HL-60 (cell line): ENCODE measurements around the gene GRID2.

Experiments
- DNase-seq, 2 experiments: peaks; one replicate each; pipeline ENCODE4 v3.0.0-alpha.2; 2010 to 2020; ENCODE audit warnings: low read depth in 1 of 2, low spot score in 1 of 2
- H3K27ac ChIP-seq: fragments of 250-450 bp; sonication (Bioruptor Pico); replicated peaks from 2 replicates; pipeline ENCODE4 v1.5.1; 2020; ENCODE audit warnings: mild to moderate bottlenecking, moderate library complexity
- H3K27me3 ChIP-seq: fragments of 250-450 bp; sonication (Bioruptor Pico); 2 replicates; pipeline ENCODE4 v1.5.1; 2021; ENCODE audit warnings: mild to moderate bottlenecking, moderate library complexity; ENCODE audit not compliant: insufficient read depth, poor library complexity, severe bottlenecking
- H3K4me3 ChIP-seq: replicated peaks from 2 replicates; pipeline ENCODE4 v1.5.1; 2011; ENCODE audit warnings: mild to moderate bottlenecking, control low read depth, low read length; ENCODE audit not compliant: insufficient read depth
- CTCF ChIP-seq: IDR thresholded peaks from one replicate; pipeline ENCODE4 v1.5.1; 2011; ENCODE audit warnings: low read length, control low read depth, inconsistent platforms; ENCODE audit not compliant: insufficient read depth
- GABPA ChIP-seq: IDR thresholded peaks from 2 replicates; pipeline ENCODE4 v1.6.1; 2012; ENCODE audit warnings: low read depth
- POLR2AphosphoS5 ChIP-seq: IDR thresholded peaks from 2 replicates; pipeline ENCODE4 v1.6.1; 2012; ENCODE audit warnings: low read depth
- REST ChIP-seq: IDR thresholded peaks from 2 replicates; pipeline ENCODE4 v1.6.1; 2012; ENCODE audit warnings: low read depth; ENCODE audit not compliant: insufficient replicate concordance
- SPI1 ChIP-seq: IDR thresholded peaks from 2 replicates; pipeline ENCODE4 v1.6.1; 2012; ENCODE audit warnings: low read depth, mild to moderate bottlenecking, borderline replicate concordance

GRID2 gene

GRCh38 chr4:92862509-92862908 is 558.7 kb downstream of the GRID2 start:
- Histone ChIP-seq H3K27me3 (no peaks in the 10 kb centered on the region), H3K4me3 (no peak overlapping the region), H3K27ac (no peak overlapping the region)
- TF ChIP-seq REST (no peak), GABPA (no peak), SPI1 (no peak), POLR2AphosphoS5 (no peak), CTCF (no peak)
- no peak for DNase-seq

DNA sequence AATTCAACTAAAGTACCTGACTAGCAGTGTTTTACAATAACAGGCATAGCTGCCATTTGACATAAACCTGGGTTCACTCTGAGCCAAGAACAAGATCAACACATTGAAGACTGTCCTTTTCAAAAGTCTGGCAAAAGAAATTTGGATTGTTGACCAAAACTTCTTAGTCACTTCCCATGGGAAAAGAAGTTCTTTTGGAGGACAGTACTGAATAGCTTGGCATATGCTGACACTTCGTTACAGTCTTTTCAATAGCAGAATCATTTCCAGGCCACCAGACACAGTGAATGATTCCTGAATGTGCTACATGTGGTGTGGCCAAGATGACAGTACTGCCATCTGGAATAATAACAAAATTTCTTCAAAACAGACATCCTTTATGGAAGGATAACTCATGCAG is 560.3 kb downstream of the GRID2 start:
- no peak for DNase-seq
- no peaks in the 10 kb centered on the region for H3K27me3 ChIP-seq
- TF ChIP-seq REST = no peak
- no peak for TF ChIP-seq SPI1
- TF ChIP-seq POLR2AphosphoS5 = no peak
- no peak for TF ChIP-seq CTCF
- TF ChIP-seq GABPA = no peak
- H3K4me3 ChIP-seq = no peak overlapping the region
- no peak overlapping the region for H3K27ac ChIP-seq

DNA sequence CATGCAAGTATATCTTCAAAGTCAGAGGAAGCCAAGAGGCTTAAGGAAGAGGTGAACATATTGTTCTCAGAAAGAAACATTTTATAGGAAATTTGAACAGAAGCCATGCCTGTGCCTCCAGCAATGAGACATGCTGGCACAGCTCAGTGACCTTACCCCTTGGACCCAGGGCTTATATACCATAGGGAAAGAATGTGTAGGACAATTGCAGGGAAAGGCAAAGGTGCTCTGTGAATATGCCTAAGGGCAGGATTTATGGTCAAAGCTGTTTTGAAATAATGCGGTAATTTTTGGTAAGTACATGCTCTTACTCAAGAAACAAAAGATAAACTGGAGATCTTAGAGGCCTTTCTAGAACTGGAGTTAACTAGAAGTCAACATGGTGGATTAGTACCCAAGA is 568.8 kb downstream of the GRID2 start:
- H3K4me3 ChIP-seq = no peak overlapping the region
- no peak overlapping the region for H3K27ac ChIP-seq
- TF ChIP-seq POLR2AphosphoS5 (no peak), REST (no peak), GABPA (no peak), SPI1 (no peak)
- DNase-seq = no peak
- no peaks in the 10 kb centered on the region for H3K27me3 ChIP-seq

GRCh38 chr4:92885632-92886031 is 581.9 kb downstream of the GRID2 start:
- TF ChIP-seq SPI1 (no peak), GABPA (no peak), CTCF (no peak), REST (no peak), POLR2AphosphoS5 (no peak)
- no peak for DNase-seq
- Histone ChIP-seq H3K27ac (no peak overlapping the region), H3K27me3 (no peaks in the 10 kb centered on the region), H3K4me3 (no peak overlapping the region)
